NT2/D1 (cell line): ENCODE results near the gene PSMF1.

Experiments
- YY1 ChIP-seq: IDR thresholded peaks from 2 replicates; pipeline ENCODE4 v1.6.1; 2011; ENCODE audit not compliant: insufficient read length, insufficient read depth
- ZNF274 ChIP-seq: IDR thresholded peaks from 2 replicates; pipeline ENCODE4 v1.6.1; 2011; ENCODE audit warnings: mild to moderate bottlenecking, low read depth, low read length

GRCh38 chr20:1185790-1186334, 67.5 kb downstream of the PSMF1 start:
- TF ChIP-seq YY1, result no peak
- TF ChIP-seq ZNF274, result no peak
